Thyroid gland (tissue), 4 donors: ENCODE data around the gene ENOX2. TPM values are rescaled to one million over a fixed set of nuclear protein-coding genes. Genes with fewer than 3 reads are reported as not detected.

Source experiments
- DNase-seq, 2 donors: peaks; one replicate each; pipeline ENCODE4 v3.0.0-alpha.2; 2019
- H3K27ac ChIP-seq, 3 donors: fragments of 200-600 bp; sonication (generic); 1 replicate in 2 of 3; 2 replicates in 1 of 3; pipeline ENCODE4 v1.5.1; 2016 to 2019; ENCODE audit warnings: mild to moderate bottlenecking in 1 of 3, moderate library complexity in 1 of 3
- H3K27me3 ChIP-seq: fragments of 200-600 bp; sonication (generic); one replicate; pipeline ENCODE4 v1.5.1; 2019
- H3K36me3 ChIP-seq, 2 donors: fragments of 200-600 bp; sonication (generic); one replicate each; pipeline ENCODE4 v1.5.1; 2016 to 2019
- H3K4me1 ChIP-seq, 2 donors: fragments of 200-600 bp; sonication (generic); one replicate each; pipeline ENCODE4 v1.5.1; 2017 to 2019
- H3K4me3 ChIP-seq, 3 donors: fragments of 200-600 bp; sonication (generic); replicated peaks in 1 of 3; 1 replicate in 2 of 3; 2 replicates in 1 of 3; pipeline ENCODE4 v1.5.1; 2016; ENCODE audit warnings: mild to moderate bottlenecking in 1 of 3
- H3K9me3 ChIP-seq: fragments of 200-600 bp; sonication (generic); one replicate; pipeline ENCODE4 v1.5.1; 2017
- POLR2A ChIP-seq, 2 donors: fragments of 450-650 bp; IDR thresholded peaks; one replicate each; pipeline ENCODE4 v1.6.1; 2017; ENCODE audit warnings: antibody characterized with exemption in 2 of 2, mild to moderate bottlenecking in 2 of 2, moderate library complexity in 1 of 2
- WGBS, 2 donors: methylation state at CpG; one replicate each; pipeline ENCODE4 v1.1.5; 2017; 5-methylcytosine and 5-hydroxymethylcytosine counted together
- intact Hi-C: fragments of 100-400 bp; cut with DNase I; formaldehyde crosslinking; loops from one replicate; pipeline ENCODE4 v1.15.1; 2023
- total RNA-seq, 4 donors: library from RNA; depleted of rRNA; stranded (reverse); fragments of >200 nt; gene quantifications; one replicate each; pipeline ENCODE4 v1.2.3, GENCODE V29; 2016
- TF ChIP-seq, protein P1 (sequence below), 6 experiments: fragments of 200-600 bp in 3 of 6; fragments of 450-650 bp in 3 of 6; sonication (generic) in 3 of 6; IDR thresholded peaks; one replicate each; pipeline ENCODE4 v1.5.1; 2016 to 2019; ENCODE audit warnings: antibody characterized with exemption in 6 of 6, mild to moderate bottlenecking in 2 of 6, inconsistent platforms in 1 of 6, moderate library complexity in 1 of 6

Gene ENOX2
- total RNA-seq, 4 donors from 2014 or later: 11.8 to 25.2 (median 20.1) TPM

DNA sequence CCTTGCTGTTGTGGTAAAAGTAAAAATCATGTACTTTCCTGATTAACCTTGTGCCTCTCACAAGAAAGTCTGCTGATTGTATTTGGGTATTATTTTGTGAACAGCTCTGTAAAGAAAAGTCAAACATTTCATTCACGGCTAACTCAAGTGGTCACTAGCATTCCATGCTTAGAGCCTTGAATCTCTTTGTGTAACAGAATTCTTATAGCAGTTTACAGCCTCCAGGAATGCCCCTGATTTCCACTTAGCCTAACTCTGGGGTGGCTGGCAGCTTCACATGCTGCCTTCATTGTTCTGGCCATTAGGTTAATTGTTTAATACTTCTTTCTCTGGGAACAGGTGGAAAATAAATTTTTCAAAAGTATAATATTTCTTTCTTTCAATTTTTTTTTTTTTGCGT, 274.5 kb downstream of the ENOX2 start:
- Histone ChIP-seq H3K27me3 (no peaks in the 10 kb centered on the region), H3K36me3 (no peaks in the 10 kb centered on the region), H3K9me3 (no peaks in the 10 kb centered on the region), H3K4me3 (no peak overlapping the region), H3K27ac (peak overlapping the region in 2 of 3 donors; percentile 71 to 81), H3K4me1 (peaks cover 32 to 43% of the 10 kb centered on the region in 2 donors)
- no peak for DNase-seq
- TF ChIP-seq, protein P1, sequence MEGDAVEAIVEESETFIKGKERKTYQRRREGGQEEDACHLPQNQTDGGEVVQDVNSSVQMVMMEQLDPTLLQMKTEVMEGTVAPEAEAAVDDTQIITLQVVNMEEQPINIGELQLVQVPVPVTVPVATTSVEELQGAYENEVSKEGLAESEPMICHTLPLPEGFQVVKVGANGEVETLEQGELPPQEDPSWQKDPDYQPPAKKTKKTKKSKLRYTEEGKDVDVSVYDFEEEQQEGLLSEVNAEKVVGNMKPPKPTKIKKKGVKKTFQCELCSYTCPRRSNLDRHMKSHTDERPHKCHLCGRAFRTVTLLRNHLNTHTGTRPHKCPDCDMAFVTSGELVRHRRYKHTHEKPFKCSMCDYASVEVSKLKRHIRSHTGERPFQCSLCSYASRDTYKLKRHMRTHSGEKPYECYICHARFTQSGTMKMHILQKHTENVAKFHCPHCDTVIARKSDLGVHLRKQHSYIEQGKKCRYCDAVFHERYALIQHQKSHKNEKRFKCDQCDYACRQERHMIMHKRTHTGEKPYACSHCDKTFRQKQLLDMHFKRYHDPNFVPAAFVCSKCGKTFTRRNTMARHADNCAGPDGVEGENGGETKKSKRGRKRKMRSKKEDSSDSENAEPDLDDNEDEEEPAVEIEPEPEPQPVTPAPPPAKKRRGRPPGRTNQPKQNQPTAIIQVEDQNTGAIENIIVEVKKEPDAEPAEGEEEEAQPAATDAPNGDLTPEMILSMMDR (IDR thresholded peaks at IDR 0.05): no peak
- TF ChIP-seq POLR2A (IDR thresholded peaks at IDR 0.05): no peak
- WGBS, 2 donors: 63 to 64% methylated on average over 2 of the region's 2 CpGs
- intact Hi-C loops: no loop called here

DNA sequence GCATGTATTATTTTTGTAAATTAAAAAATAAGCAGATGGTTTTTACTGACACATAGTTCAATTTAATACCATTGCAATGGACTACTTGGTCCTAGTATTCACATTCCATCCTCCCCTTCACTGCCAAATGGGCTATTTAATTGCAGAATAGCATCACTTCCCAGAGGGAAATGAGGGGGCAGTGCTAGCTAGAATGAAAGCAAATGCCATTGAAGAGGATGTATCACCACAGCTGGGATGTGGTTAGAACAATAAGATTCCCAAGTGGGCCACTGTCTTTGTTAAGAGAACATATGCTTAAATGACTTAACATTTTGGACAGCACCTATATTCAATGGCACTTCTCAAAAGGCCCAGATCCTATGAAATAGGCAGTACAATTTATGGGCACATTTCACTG, 276.5 kb downstream of the ENOX2 start:
- no peaks in the 10 kb centered on the region for H3K27me3 ChIP-seq
- TF ChIP-seq, protein P1 (IDR thresholded peaks at IDR 0.05): no peak
- intact Hi-C loops: no loop called here
- H3K27ac ChIP-seq: no peak overlapping the region
- H3K4me1 ChIP-seq: peaks cover 21 to 35% of the 10 kb centered on the region in 2 donors
- no peaks in the 10 kb centered on the region for H3K9me3 ChIP-seq
- DNase-seq: no peak
- no peaks in the 10 kb centered on the region for H3K36me3 ChIP-seq
- H3K4me3 ChIP-seq: no peak overlapping the region

DNA sequence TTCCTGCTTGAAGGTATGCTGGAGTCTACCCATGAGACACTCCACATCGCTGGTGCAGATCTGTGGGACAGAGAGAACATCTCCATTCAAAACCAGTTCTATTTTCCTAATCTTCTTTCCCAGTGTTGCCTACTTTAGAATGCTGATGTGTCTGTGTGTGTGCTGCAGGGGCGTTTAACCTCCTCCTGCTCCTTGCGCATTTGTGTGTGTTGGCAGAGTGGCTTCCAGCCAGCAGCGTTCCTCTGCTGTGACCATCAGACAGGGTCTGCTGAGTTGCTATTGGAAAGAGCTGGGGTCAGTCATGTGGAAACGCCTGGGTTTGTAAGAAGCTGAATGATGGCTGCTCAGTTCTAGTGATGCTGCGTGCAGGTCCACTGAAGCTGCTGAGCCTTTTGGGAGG, 277.6 kb downstream of the ENOX2 start:
- H3K9me3 ChIP-seq: no peaks in the 10 kb centered on the region
- DNase-seq: peak; percentile 85
- TF ChIP-seq, protein P1 (IDR thresholded peaks at IDR 0.05): no peak
- peak in 1 of 2 donors; percentile 10 for TF ChIP-seq POLR2A (IDR thresholded peaks at IDR 0.05)
- no peak overlapping the region for H3K4me3 ChIP-seq
- H3K27me3 ChIP-seq: no peaks in the 10 kb centered on the region
- no peaks in the 10 kb centered on the region for H3K36me3 ChIP-seq
- H3K4me1 ChIP-seq: peaks cover 16 to 24% of the 10 kb centered on the region in 2 donors
- WGBS, 2 donors: 30 to 33% methylated on average over 6 of the region's 6 CpGs
- peak overlapping the region; percentile 2 to 63 (median 10) for H3K27ac ChIP-seq
- intact Hi-C loops: no loop called here

DNA sequence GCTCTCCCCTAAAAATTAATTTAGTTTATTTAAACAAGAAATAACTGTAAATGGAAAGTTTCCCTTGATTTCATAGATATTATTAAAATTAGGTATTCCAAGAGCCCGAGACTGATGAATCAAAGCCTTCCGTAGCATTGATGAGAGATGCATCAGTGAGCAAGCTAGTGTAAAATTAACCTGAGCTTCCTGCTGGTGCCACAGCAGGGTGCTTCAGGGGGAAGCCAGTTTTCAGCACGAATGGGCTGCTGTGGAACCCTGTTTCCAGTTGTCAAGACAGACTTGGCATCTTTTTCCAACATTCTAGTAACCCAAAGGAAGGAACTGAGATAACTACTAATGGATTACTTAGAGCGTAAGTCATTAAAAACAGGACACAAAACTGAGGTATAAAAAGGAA, 279.5 kb downstream of the ENOX2 start:
- Histone ChIP-seq H3K4me3 (no peak overlapping the region), H3K36me3 (no peaks in the 10 kb centered on the region), H3K27me3 (no peaks in the 10 kb centered on the region), H3K9me3 (no peaks in the 10 kb centered on the region), H3K27ac (no peak overlapping the region), H3K4me1 (peaks cover 4 to 8% of the 10 kb centered on the region in 2 donors)
- DNase-seq: no peak
- intact Hi-C loops: no loop called here
- TF ChIP-seq, protein P1 (IDR thresholded peaks at IDR 0.05): no peak
- TF ChIP-seq POLR2A (IDR thresholded peaks at IDR 0.05): no peak
- WGBS, 2 donors: 71 to 80% methylated on average over 4 of the region's 4 CpGs

DNA sequence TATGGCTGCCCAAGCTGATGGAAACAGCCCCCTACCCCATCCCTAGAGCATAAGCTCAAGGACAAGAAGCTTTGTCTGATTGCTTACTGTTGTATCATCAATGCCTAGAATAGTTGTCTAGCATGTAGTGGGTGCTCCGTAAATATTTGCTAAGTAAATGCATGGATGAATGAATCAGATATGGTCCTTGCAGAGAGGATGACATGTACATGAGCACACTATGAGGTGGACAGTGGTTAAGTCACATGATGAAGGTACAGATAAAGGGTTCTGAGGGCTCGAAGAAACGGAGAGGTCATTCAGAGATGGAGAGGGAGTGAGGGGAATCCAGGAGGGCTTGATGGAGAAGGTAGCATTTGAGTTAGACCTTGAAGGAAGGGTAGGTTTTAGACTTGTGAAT, 287.1 kb downstream of the ENOX2 start:
- H3K36me3 ChIP-seq: no peaks in the 10 kb centered on the region
- 90 to 95% methylated on average over 3 of the region's 3 CpGs for WGBS, 2 donors
- H3K27me3 ChIP-seq: no peaks in the 10 kb centered on the region
- no peak for DNase-seq
- H3K4me1 ChIP-seq: no peaks in the 10 kb centered on the region
- TF ChIP-seq, protein P1 (IDR thresholded peaks at IDR 0.05): no peak
- TF ChIP-seq POLR2A (IDR thresholded peaks at IDR 0.05): no peak
- H3K9me3 ChIP-seq: no peaks in the 10 kb centered on the region
- intact Hi-C loops: no loop called here
- no peak overlapping the region for H3K27ac ChIP-seq
- H3K4me3 ChIP-seq: no peak overlapping the region
